Jurkat, Clone E6-1 (cell line): ENCODE results near the gene TNRC18.

Source experiments
- DNase-seq: peaks from one replicate; pipeline ENCODE4 v3.0.0-alpha.2; 2011; ENCODE audit warnings: low read depth, low spot score
- H3K4me3 ChIP-seq: 2 replicates; pipeline ENCODE4 v1.5.1; 2011; ENCODE audit warnings: mild to moderate bottlenecking, low read length, control low read depth, moderate library complexity

Gene TNRC18

GRCh38 chr7:5452470-5452899 lies 28.9 kb upstream of the TNRC18 start:
- no peak for DNase-seq
- H3K4me3 ChIP-seq = no peak overlapping the region

GRCh38 chr7:5451391-5451790 lies 27.8 kb upstream of the TNRC18 start:
- no peak overlapping the region; the same call in 1 of the 2 replicates for H3K4me3 ChIP-seq
- peak; percentile 64 for DNase-seq

GRCh38 chr7:5450549-5451327 lies 27.1 kb upstream of the TNRC18 start:
- DNase-seq = peak; percentile 60
- H3K4me3 ChIP-seq = no peak overlapping the region; the same call in 1 of the 2 replicates

- DNase-seq = no peak
- no peak overlapping the region for H3K4me3 ChIP-seq
Measured at GRCh38 chr7:5448378-5449037, 24.9 kb upstream of the TNRC18 start.

- no peak overlapping the region for H3K4me3 ChIP-seq
- no peak for DNase-seq
Measured at GRCh38 chr7:5445981-5446594, 22.5 kb upstream of the TNRC18 start.

GRCh38 chr7:5443678-5444077 lies 20.0 kb upstream of the TNRC18 start:
- no peak for DNase-seq
- H3K4me3 ChIP-seq = no peak overlapping the region

- no peak overlapping the region for H3K4me3 ChIP-seq
- DNase-seq = no peak
Measured at GRCh38 chr7:5442757-5443305, 19.2 kb upstream of the TNRC18 start.

- no peak overlapping the region for H3K4me3 ChIP-seq
- no peak for DNase-seq
Measured at GRCh38 chr7:5441840-5442503, 18.3 kb upstream of the TNRC18 start.

- H3K4me3 ChIP-seq = no peak overlapping the region
- DNase-seq = no peak
Measured at GRCh38 chr7:5439572-5440496, 16.2 kb upstream of the TNRC18 start.

GRCh38 chr7:5439209-5439571 lies 15.6 kb upstream of the TNRC18 start:
- DNase-seq = no peak

GRCh38 chr7:5437987-5438386 lies 14.4 kb upstream of the TNRC18 start:
- DNase-seq = no peak
- H3K4me3 ChIP-seq = no peak overlapping the region

More at GRCh38 chr7:5439209-5439571, 15.6 kb upstream of the TNRC18 start:
- no peak overlapping the region for H3K4me3 ChIP-seq

GRCh38 chr7:5437348-5437892 lies 13.8 kb upstream of the TNRC18 start:
- no peak overlapping the region for H3K4me3 ChIP-seq
- DNase-seq = no peak

- no peak overlapping the region for H3K4me3 ChIP-seq
- DNase-seq = no peak
Measured at GRCh38 chr7:5436003-5436678, 12.5 kb upstream of the TNRC18 start.

- no peak for DNase-seq
- no peak overlapping the region for H3K4me3 ChIP-seq
Measured at GRCh38 chr7:5435291-5436002, 11.8 kb upstream of the TNRC18 start.

- no peak overlapping the region for H3K4me3 ChIP-seq
- no peak for DNase-seq
Measured at GRCh38 chr7:5433181-5433580, 9.5 kb upstream of the TNRC18 start.

- no peak for DNase-seq
- H3K4me3 ChIP-seq = no peak overlapping the region
Measured at GRCh38 chr7:5432691-5433090, 9.1 kb upstream of the TNRC18 start.

GRCh38 chr7:5431560-5432015 lies 8.0 kb upstream of the TNRC18 start:
- no peak for DNase-seq
- H3K4me3 ChIP-seq = no peak overlapping the region
